Heart left ventricle (tissue), 13 donors: ENCODE data around the gene CRYBG2.

Experiments
- POLR2A ChIP-seq, 2 donors: fragments of 450-650 bp; IDR thresholded peaks; one replicate each; pipeline ENCODE4 v1.6.1; 2017; ENCODE audit warnings: antibody characterized with exemption in 2 of 2, mild to moderate bottlenecking in 2 of 2, moderate library complexity in 2 of 2
- TF ChIP-seq, protein P1 (sequence below), 12 donors: fragments of 200-600 bp; sonication (generic) in 4 of 12; IDR thresholded peaks; one replicate each; pipeline versions ENCODE4 v1.5.0 to v1.8.0; 2018 to 2022; ENCODE audit warnings: antibody characterized with exemption in 12 of 12, mild to moderate bottlenecking in 5 of 12
- donor health status: ischemic (EF 13 %, LVEDD 7.1; RV severe dilation, severe dysfunction).
- donor health status: DM: no; HTN: yes; CAD: no.
- donor health status: DM: no; HTN: no; CAD: no.
- donor health status: ischemic (EF 25% LVEDD 6.9; RV normal size, moderate dysfunction).
- donor health status: ischemic (EF 25% LVEDD 5.7; RV mildly dilated, moderate dysfunction).
- donor health status: ischemic (EF 35%, LVEDD 5.7; RV mildly dilated, moderate dysfunction).
- donor health status: nonischemic (EF 11% LVEDD 7.7; RV severe dilation, severe dysfunction).
- donor health status: DM: yes; HTN: yes; CAD: no.
- donor health status: PGD.
- donor health status: ischemic (EF 29% LVEDD 5.4; RV normal size, mild dysfunction).
- donor health status: nonischemic (EF 23%, LVEDD 6.1; RV moderate dilation, normal function).

GRCh38 chr1:26337625-26338024 lies 16.3 kb downstream of the CRYBG2 start:
- TF ChIP-seq, protein P1, sequence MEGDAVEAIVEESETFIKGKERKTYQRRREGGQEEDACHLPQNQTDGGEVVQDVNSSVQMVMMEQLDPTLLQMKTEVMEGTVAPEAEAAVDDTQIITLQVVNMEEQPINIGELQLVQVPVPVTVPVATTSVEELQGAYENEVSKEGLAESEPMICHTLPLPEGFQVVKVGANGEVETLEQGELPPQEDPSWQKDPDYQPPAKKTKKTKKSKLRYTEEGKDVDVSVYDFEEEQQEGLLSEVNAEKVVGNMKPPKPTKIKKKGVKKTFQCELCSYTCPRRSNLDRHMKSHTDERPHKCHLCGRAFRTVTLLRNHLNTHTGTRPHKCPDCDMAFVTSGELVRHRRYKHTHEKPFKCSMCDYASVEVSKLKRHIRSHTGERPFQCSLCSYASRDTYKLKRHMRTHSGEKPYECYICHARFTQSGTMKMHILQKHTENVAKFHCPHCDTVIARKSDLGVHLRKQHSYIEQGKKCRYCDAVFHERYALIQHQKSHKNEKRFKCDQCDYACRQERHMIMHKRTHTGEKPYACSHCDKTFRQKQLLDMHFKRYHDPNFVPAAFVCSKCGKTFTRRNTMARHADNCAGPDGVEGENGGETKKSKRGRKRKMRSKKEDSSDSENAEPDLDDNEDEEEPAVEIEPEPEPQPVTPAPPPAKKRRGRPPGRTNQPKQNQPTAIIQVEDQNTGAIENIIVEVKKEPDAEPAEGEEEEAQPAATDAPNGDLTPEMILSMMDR (IDR thresholded peaks at IDR 0.05): no peak
- TF ChIP-seq POLR2A (IDR thresholded peaks at IDR 0.05): no peak
